ENCODE measurements around the gene TM7SF2.
"Not testable (repeated sequence)": the region's sequence is repeated elsewhere in the genome, so short reads cannot be mapped to it uniquely, and the experiment has no call there.

Gene TM7SF2

DNA sequence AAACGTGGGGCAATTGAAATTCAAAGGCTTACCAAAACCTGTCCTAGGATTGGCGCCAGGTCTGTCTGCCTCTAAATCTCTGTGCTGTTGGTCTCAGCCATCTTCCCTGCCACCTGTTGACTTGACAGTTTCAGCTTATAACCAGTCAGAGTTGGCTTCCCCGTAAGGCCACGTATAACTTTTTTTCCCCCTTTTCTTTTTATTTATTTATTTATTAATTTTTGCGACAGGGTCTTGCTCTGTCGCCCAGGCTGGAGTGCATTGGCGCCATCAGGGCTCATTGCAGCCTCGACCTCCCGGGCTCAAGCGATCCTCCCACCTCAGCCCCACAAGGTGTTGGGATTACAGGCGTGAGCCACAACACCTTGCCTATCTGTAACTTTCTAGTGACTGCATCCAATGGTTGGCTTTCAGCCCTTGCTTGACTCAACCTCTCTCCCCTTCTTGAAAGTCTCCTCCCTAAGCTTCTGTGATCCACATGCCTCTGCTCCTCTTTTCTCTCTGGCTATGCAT lies 24.0 kb downstream of the TM7SF2 start:
- no peak for DNase-seq
- H3K9me3 ChIP-seq (ENCODE audit: control insufficient read depth, low read length) = no peaks in the 10 kb centered on the region
- peak overlapping the region; percentile 99 for H3K27ac ChIP-seq (ENCODE audit: insufficient read depth, low read length, poor library complexity, severe bottlenecking)
- H3K27me3 ChIP-seq (replicated peaks; ENCODE audit: control insufficient read depth, insufficient read depth, low read length, poor library complexity, severe bottlenecking) = no peaks in the 10 kb centered on the region
- peaks cover 23% of the 10 kb centered on the region for H3K36me3 ChIP-seq (ENCODE audit: control insufficient read depth, insufficient read depth, low read length)
- peak overlapping the region; percentile 83 for H3K4me3 ChIP-seq (ENCODE audit: insufficient read depth, low read depth, low read length, poor library complexity, severe bottlenecking)
- peaks cover 21% of the 10 kb centered on the region for H3K4me1 ChIP-seq (ENCODE audit: control insufficient read depth, insufficient read depth, low read length, poor library complexity, severe bottlenecking)

DNA sequence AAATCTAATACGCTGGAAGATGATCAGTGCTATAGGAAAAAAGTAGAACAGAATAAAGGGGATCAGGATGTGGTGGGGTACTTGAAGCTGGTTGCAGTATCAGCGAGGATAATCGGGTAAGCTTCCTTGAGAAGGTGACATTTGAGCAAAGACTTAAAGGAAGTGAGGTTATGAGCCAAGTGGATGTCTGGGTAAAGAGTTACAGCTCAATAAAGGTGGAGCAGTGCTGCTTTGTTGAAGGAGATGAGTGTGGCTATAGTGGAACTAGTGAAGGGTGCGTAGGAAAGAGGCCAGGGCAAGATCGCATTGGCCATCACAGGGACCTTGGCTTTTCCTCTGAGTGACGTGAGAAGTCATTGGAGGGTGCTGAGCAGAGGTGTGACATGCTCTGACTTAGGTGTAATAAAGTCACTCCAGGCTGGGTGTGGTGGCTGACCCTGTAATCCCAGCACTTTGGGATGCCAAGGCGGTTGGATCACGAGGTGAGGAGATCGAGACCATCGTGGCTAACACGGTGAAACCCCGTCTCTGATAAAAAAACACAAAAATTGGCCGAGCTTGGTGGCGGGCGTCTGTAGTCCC lies 24.9 kb downstream of the TM7SF2 start:
- Histone ChIP-seq H3K27me3 (replicated peaks; ENCODE audit: control insufficient read depth, insufficient read depth, low read length, poor library complexity, severe bottlenecking) (no peaks in the 10 kb centered on the region), H3K4me1 (ENCODE audit: control insufficient read depth, insufficient read depth, low read length, poor library complexity, severe bottlenecking) (peaks cover 21% of the 10 kb centered on the region), H3K36me3 (ENCODE audit: control insufficient read depth, insufficient read depth, low read length) (peaks cover 14% of the 10 kb centered on the region), H3K9me3 (ENCODE audit: control insufficient read depth, low read length) (no peaks in the 10 kb centered on the region), H3K4me3 (ENCODE audit: insufficient read depth, low read depth, low read length, poor library complexity, severe bottlenecking) (no peak overlapping the region), H3K27ac (ENCODE audit: insufficient read depth, low read length, poor library complexity, severe bottlenecking) (no peak overlapping the region)
- DNase-seq = no peak

GRCh38 chr11:65141896-65142494 lies 30.3 kb downstream of the TM7SF2 start:
- no peaks in the 10 kb centered on the region for H3K36me3 ChIP-seq (ENCODE audit: control insufficient read depth, insufficient read depth, low read length)
- no peaks in the 10 kb centered on the region for H3K4me1 ChIP-seq (ENCODE audit: control insufficient read depth, insufficient read depth, low read length, poor library complexity, severe bottlenecking)
- no peaks in the 10 kb centered on the region for H3K9me3 ChIP-seq (ENCODE audit: control insufficient read depth, low read length)
- no peaks in the 10 kb centered on the region for H3K27me3 ChIP-seq (replicated peaks; ENCODE audit: control insufficient read depth, insufficient read depth, low read length, poor library complexity, severe bottlenecking)
- no peak for DNase-seq
- H3K27ac ChIP-seq (ENCODE audit: insufficient read depth, low read length, poor library complexity, severe bottlenecking) = no peak overlapping the region
- no peak overlapping the region for H3K4me3 ChIP-seq (ENCODE audit: insufficient read depth, low read depth, low read length, poor library complexity, severe bottlenecking)

DNA sequence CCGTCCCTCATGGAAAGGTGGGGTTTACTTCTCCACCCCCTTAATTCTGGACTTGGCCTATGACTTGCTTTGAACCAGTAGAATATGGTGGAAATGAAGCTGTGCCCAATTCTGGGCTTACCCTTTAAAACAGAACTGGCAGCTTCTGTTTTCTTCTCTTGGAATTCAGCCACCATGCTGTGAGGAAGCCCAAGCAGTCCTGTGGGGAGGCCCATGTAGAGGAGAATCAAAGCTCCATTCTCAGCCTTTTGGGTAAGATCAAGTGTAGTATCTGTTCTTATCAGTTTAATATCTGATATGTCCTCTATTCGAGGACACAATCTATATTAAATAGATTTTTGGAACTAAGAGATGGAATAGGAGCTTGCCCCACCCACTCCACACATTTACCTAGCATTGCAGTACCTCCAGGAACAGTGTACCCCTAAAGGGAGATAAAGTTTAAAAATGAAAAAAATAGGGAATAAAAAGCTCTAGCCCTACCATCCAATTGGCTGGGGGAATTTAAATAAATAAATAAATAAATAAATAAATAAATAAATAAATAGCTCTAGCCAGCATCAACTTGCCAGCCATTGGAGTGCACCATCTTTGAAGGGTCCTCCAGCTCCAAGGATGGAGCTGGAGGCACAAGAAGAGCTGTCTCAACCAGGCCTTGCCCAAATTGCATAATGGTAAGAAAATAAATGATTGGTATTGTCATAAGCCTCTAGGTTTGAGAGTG lies 35.8 kb downstream of the TM7SF2 start:
- Histone ChIP-seq H3K4me3 (ENCODE audit: insufficient read depth, low read depth, low read length, poor library complexity, severe bottlenecking) (no peak overlapping the region), H3K27ac (ENCODE audit: insufficient read depth, low read length, poor library complexity, severe bottlenecking) (no peak overlapping the region), H3K9me3 (ENCODE audit: control insufficient read depth, low read length) (no peaks in the 10 kb centered on the region), H3K36me3 (ENCODE audit: control insufficient read depth, insufficient read depth, low read length) (no peaks in the 10 kb centered on the region), H3K27me3 (replicated peaks; ENCODE audit: control insufficient read depth, insufficient read depth, low read length, poor library complexity, severe bottlenecking) (no peaks in the 10 kb centered on the region), H3K4me1 (ENCODE audit: control insufficient read depth, insufficient read depth, low read length, poor library complexity, severe bottlenecking) (no peaks in the 10 kb centered on the region)
- no peak for DNase-seq

- no peak overlapping the region for H3K27ac ChIP-seq (ENCODE audit: insufficient read depth, low read length, poor library complexity, severe bottlenecking)
- H3K4me1 ChIP-seq (ENCODE audit: control insufficient read depth, insufficient read depth, low read length, poor library complexity, severe bottlenecking) = no peaks in the 10 kb centered on the region
- H3K36me3 ChIP-seq (ENCODE audit: control insufficient read depth, insufficient read depth, low read length) = no peaks in the 10 kb centered on the region
- no peak for DNase-seq
- no peak overlapping the region for H3K4me3 ChIP-seq (ENCODE audit: insufficient read depth, low read depth, low read length, poor library complexity, severe bottlenecking)
- H3K9me3 ChIP-seq (ENCODE audit: control insufficient read depth, low read length) = no peaks in the 10 kb centered on the region
- no peaks in the 10 kb centered on the region for H3K27me3 ChIP-seq (replicated peaks; ENCODE audit: control insufficient read depth, insufficient read depth, low read length, poor library complexity, severe bottlenecking)
These were observed 37.0 kb downstream of the TM7SF2 start for GRCh38 chr11:65148657-65149056.

GRCh38 chr11:65150131-65150508 lies 38.4 kb downstream of the TM7SF2 start:
- H3K36me3 ChIP-seq (ENCODE audit: control insufficient read depth, insufficient read depth, low read length); H3K27ac ChIP-seq (ENCODE audit: insufficient read depth, low read length, poor library complexity, severe bottlenecking); H3K9me3 ChIP-seq (ENCODE audit: control insufficient read depth, low read length); H3K27me3 ChIP-seq (replicated peaks; ENCODE audit: control insufficient read depth, insufficient read depth, low read length, poor library complexity, severe bottlenecking); H3K4me3 ChIP-seq (ENCODE audit: insufficient read depth, low read depth, low read length, poor library complexity, severe bottlenecking); DNase-seq; H3K4me1 ChIP-seq (ENCODE audit: control insufficient read depth, insufficient read depth, low read length, poor library complexity, severe bottlenecking): not testable (repeated sequence)

DNA sequence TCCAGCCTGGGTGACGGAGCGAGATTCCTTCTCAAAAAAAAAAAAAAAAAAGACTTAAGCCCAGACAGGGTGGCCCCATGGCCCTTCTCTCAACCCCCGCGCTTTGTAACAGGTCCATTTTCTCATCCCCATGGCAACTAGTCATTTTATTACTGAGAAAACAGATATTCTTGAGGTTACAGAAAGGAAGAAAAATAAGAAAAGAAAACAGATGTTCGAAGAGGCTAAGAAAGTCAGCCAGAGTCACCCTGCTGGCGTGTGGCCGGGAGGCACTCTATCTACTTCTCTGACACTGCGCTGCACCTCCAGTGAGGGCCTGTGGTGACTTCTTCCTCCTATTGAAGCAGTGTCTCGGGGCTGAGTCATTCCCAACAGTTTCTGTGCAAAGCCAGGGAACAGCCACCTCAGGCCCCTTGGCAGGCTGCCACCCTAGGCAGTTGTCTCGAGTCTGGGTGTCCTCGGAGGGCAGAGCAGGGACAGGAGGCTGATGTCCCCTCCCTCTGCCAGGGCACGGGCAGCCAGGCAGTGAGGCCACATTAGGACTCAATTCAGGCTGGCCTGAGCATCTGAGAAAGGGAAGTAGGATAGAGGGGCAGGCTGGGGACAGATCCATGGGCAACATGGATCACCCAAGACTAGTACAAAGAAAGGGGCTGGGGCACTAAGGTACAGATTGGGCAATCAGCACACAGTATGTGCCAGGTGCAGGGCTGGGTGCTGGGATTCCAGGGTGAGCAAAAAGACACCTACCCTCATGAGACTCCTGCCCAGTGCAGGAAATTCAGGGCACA lies 39.0 kb downstream of the TM7SF2 start:
- no peak for DNase-seq
- Histone ChIP-seq H3K9me3 (ENCODE audit: control insufficient read depth, low read length) (no peaks in the 10 kb centered on the region), H3K27me3 (replicated peaks; ENCODE audit: control insufficient read depth, insufficient read depth, low read length, poor library complexity, severe bottlenecking) (no peaks in the 10 kb centered on the region), H3K27ac (ENCODE audit: insufficient read depth, low read length, poor library complexity, severe bottlenecking) (no peak overlapping the region), H3K36me3 (ENCODE audit: control insufficient read depth, insufficient read depth, low read length) (no peaks in the 10 kb centered on the region), H3K4me3 (ENCODE audit: insufficient read depth, low read depth, low read length, poor library complexity, severe bottlenecking) (no peak overlapping the region), H3K4me1 (ENCODE audit: control insufficient read depth, insufficient read depth, low read length, poor library complexity, severe bottlenecking) (no peaks in the 10 kb centered on the region)

DNA sequence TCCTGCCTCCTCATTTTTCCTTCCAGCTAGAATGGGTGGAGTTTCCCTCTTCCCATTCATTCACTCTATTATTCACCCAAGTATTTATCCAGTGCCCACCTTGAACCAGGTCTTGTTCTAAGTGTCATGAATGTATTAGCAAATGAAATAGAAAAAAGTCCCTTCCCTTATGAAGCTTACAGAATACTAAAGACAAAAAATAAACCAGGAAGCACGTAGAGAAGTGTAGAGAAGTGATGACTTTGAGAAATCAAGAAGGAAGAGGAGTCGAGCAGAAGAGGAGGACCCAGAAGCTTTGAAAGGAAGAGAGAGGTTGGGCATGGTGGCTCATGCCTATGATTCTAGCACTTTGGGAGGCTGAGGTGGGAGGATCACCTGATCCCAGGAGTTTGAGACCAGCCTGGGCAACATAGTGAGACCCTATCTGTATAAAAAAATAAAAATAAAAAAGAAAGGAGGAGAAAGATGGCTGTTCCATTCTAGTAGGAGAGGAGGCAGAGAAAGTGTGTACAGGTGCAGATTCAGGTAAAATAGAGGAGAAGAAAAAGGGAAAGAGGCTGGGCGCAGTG lies 39.7 kb downstream of the TM7SF2 start:
- H3K4me3 ChIP-seq (ENCODE audit: insufficient read depth, low read depth, low read length, poor library complexity, severe bottlenecking) = no peak overlapping the region
- H3K36me3 ChIP-seq (ENCODE audit: control insufficient read depth, insufficient read depth, low read length) = no peaks in the 10 kb centered on the region
- no peak for DNase-seq
- no peaks in the 10 kb centered on the region for H3K4me1 ChIP-seq (ENCODE audit: control insufficient read depth, insufficient read depth, low read length, poor library complexity, severe bottlenecking)
- no peaks in the 10 kb centered on the region for H3K27me3 ChIP-seq (replicated peaks; ENCODE audit: control insufficient read depth, insufficient read depth, low read length, poor library complexity, severe bottlenecking)
- no peak overlapping the region for H3K27ac ChIP-seq (ENCODE audit: insufficient read depth, low read length, poor library complexity, severe bottlenecking)
- H3K9me3 ChIP-seq (ENCODE audit: control insufficient read depth, low read length) = no peaks in the 10 kb centered on the region

GRCh38 chr11:65152122-65152521 lies 40.5 kb downstream of the TM7SF2 start:
- Histone ChIP-seq H3K4me3 (ENCODE audit: insufficient read depth, low read depth, low read length, poor library complexity, severe bottlenecking) (no peak overlapping the region), H3K27me3 (replicated peaks; ENCODE audit: control insufficient read depth, insufficient read depth, low read length, poor library complexity, severe bottlenecking) (no peaks in the 10 kb centered on the region)
- no peak for DNase-seq

More at GRCh38 chr11:65152122-65152521, 40.5 kb downstream of the TM7SF2 start:
- Histone ChIP-seq H3K36me3 (ENCODE audit: control insufficient read depth, insufficient read depth, low read length) (no peaks in the 10 kb centered on the region), H3K4me1 (ENCODE audit: control insufficient read depth, insufficient read depth, low read length, poor library complexity, severe bottlenecking) (no peaks in the 10 kb centered on the region), H3K9me3 (ENCODE audit: control insufficient read depth, low read length) (no peaks in the 10 kb centered on the region), H3K27ac (ENCODE audit: insufficient read depth, low read length, poor library complexity, severe bottlenecking) (no peak overlapping the region)
